Stimulated activated CD4-positive, alpha-beta T cell treated with anti-CD3 and anti-CD28 coated beads, TNF-alpha, amount 100 ng/mL, for 1 hour (primary cell): ENCODE data around the gene U2AF1L4.

Source experiments
- DNase-seq, 3 donors: peaks; one replicate each; pipeline ENCODE4 v3.0.0-alpha.2; 2020; ENCODE audit warnings: low read depth in 3 of 3, low spot score in 1 of 3

The U2AF1L4 gene

GRCh38 chr19:35745328-35746086 is at the start of gene U2AF1L4, which contains the start of gene PSENEN:
U2AF1L4 (minus strand) TSS chr19:35745418; CDS start chr19:35745391, 27 bp downstream.
PSENEN (plus strand) TSS chr19:35745651; CDS start chr19:35745931, 280 bp downstream.
- peak; percentile 86 to 93 (median 92) for DNase-seq

- no peak for DNase-seq
These were observed 48.4 kb upstream of the U2AF1L4 start for GRCh38 chr19:35793381-35794165.

- DNase-seq = no peak
These were observed 47.7 kb upstream of the U2AF1L4 start for GRCh38 chr19:35792888-35793287.

- DNase-seq = no peak
These were observed 47.1 kb upstream of the U2AF1L4 start for GRCh38 chr19:35792312-35792711.

GRCh38 chr19:35791814-35792279 is 46.6 kb upstream of the U2AF1L4 start:
- no peak for DNase-seq

- no peak for DNase-seq
These were observed 46.0 kb upstream of the U2AF1L4 start for GRCh38 chr19:35790981-35791813.

- DNase-seq = no peak
These were observed 45.0 kb upstream of the U2AF1L4 start for GRCh38 chr19:35789978-35790944.

GRCh38 chr19:35789195-35789977 is 44.2 kb upstream of the U2AF1L4 start:
- DNase-seq = no peak

- no peak for DNase-seq
These were observed 43.2 kb upstream of the U2AF1L4 start for GRCh38 chr19:35788205-35788960.

- no peak for DNase-seq
These were observed 42.1 kb upstream of the U2AF1L4 start for GRCh38 chr19:35787227-35787799.

- DNase-seq = no peak
These were observed 41.3 kb upstream of the U2AF1L4 start for GRCh38 chr19:35786299-35787160.

GRCh38 chr19:35785339-35785627 is 40.1 kb upstream of the U2AF1L4 start:
- DNase-seq = no peak

- no peak for DNase-seq
These were observed 39.5 kb upstream of the U2AF1L4 start for GRCh38 chr19:35784503-35785338.

- DNase-seq = no peak
These were observed 38.5 kb upstream of the U2AF1L4 start for GRCh38 chr19:35783469-35784434.

GRCh38 chr19:35782589-35782988 is 37.4 kb upstream of the U2AF1L4 start:
- DNase-seq = no peak
